ENCODE data around the gene SLC16A7. TPM values are rescaled to one million over a fixed set of nuclear protein-coding genes. Genes with fewer than 3 reads are reported as not detected.

SLC16A7 gene
- total and polyA plus RNA-seq, 8 donors: 4.0 to 47.4 (median 32.0) TPM

DNA sequence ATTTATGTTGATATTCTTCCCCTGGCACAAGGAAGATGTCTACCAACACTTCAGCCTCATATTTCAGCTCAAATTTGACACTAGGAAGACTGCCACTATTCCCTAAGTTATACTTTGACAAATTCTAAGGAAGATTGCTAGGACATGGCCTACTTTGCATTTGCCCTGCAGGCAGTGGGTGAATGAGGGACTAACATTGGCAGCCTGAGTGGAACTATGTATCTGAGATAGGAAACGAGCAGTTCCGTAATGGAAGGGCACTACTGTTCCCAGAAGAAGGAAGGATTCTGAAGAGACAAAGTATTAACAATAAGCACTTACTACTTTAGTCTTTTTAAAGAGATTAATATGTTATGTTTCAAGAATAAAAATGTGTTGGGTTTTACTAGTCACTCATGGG lies 115.1 kb downstream of the SLC16A7 start:
- no peaks in the 10 kb centered on the region for H3K27me3 ChIP-seq
- 73 to 77% methylated on average over 2 of the region's 2 CpGs for WGBS, 2 donors
- intact Hi-C loops (cut with DNase I): loop anchor here in 1 of 3 donors (10.0 kb wide), 1 partner anchor 46 kb away; no protein-coding TSS in a partner anchor
- TF ChIP-seq CTCF (IDR thresholded peaks at IDR 0.05): no peak
- no peak overlapping the region for H3K4me3 ChIP-seq
- ATAC-seq (no peak), DNase-seq (no peak), FAIRE-seq (no peak)
- no peaks in the 10 kb centered on the region for H3K9me3 ChIP-seq
- no peak overlapping the region for H3K27ac ChIP-seq
- H3K4me1 ChIP-seq: peaks cover 0 to 11% (median 10%) of the 10 kb centered on the region in 3 donors
- no peaks in the 10 kb centered on the region for H3K36me3 ChIP-seq

DNA sequence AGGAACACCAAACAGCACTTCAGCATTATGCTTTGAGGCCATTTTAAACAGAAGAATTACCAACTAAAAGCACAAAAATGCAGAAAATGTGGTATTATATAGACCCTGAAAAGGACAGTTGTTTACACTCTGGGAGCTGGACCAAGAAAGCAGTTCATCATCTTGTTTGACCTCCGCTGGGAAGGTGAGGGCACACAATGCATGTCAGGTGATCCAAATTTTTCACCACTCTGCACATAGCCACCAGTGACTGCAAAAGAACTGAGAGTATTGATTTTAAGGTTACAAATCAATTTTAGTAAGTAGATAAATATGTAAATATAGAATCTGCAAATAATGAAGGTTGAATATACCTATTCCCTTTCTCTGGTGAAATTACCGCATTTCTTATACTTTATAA lies 119.6 kb downstream of the SLC16A7 start:
- Histone ChIP-seq H3K27ac (peak overlapping the region in 2 of 4 donors; percentile 19 to 49), H3K27me3 (no peaks in the 10 kb centered on the region), H3K4me1 (peaks cover 14 to 33% (median 28%) of the 10 kb centered on the region in 3 donors), H3K36me3 (no peaks in the 10 kb centered on the region), H3K4me3 (no peak overlapping the region), H3K9me3 (no peaks in the 10 kb centered on the region)
- 15 to 19% methylated on average over 2 of the region's 2 CpGs for WGBS, 2 donors
- FAIRE-seq (no peak), ATAC-seq (peak; percentile 49 to 79 (median 63)), DNase-seq (no peak)
- no peak for TF ChIP-seq CTCF (IDR thresholded peaks at IDR 0.05)
- intact Hi-C loops (cut with DNase I): loop anchor here in 1 of 3 donors (10.0 kb wide), 1 partner anchor 51 kb away; no protein-coding TSS in a partner anchor

- Histone ChIP-seq H3K4me3 (no peak overlapping the region), H3K27me3 (no peaks in the 10 kb centered on the region), H3K36me3 (no peaks in the 10 kb centered on the region), H3K4me1 (peaks cover 14 to 33% (median 28%) of the 10 kb centered on the region in 3 donors), H3K9me3 (no peaks in the 10 kb centered on the region), H3K27ac (peak overlapping the region in 1 of 4 donors; percentile 49)
- DNase-seq (no peak), FAIRE-seq (no peak), ATAC-seq (peak in 3 of 4 donors; percentile 36 to 70 (median 50))
- intact Hi-C loops (cut with DNase I): loop anchor here in 1 of 3 donors (10.0 kb wide), 1 partner anchor 51 kb away; no protein-coding TSS in a partner anchor
- TF ChIP-seq CTCF (IDR thresholded peaks at IDR 0.05): no peak
- 69 to 73% methylated on average over 4 of the region's 4 CpGs for WGBS, 2 donors
Observed at GRCh38 chr12:59716043-59716442, 120.2 kb downstream of the SLC16A7 start.

- ATAC-seq: peak in 3 of 4 donors; percentile 23 to 38 (median 31)
- no peak for DNase-seq
- WGBS, 2 donors: 14 to 17% methylated on average over 2 of the region's 2 CpGs
- Histone ChIP-seq H3K4me3 (no peak overlapping the region), H3K27ac (peak overlapping the region in 1 of 4 donors; percentile 36), H3K9me3 (no peaks in the 10 kb centered on the region), H3K36me3 (no peaks in the 10 kb centered on the region), H3K4me1 (peaks cover 14 to 33% (median 28%) of the 10 kb centered on the region in 3 donors), H3K27me3 (no peaks in the 10 kb centered on the region)
- intact Hi-C loops (cut with DNase I): loop anchor here in 1 of 3 donors (10.0 kb wide), 1 partner anchor 53 kb away; no protein-coding TSS in a partner anchor
- TF ChIP-seq CTCF (IDR thresholded peaks at IDR 0.05): no peak
- FAIRE-seq: no peak
Observed at GRCh38 chr12:59717436-59717835, 121.6 kb downstream of the SLC16A7 start.

- no peaks in the 10 kb centered on the region for H3K36me3 ChIP-seq
- no peak for TF ChIP-seq CTCF (IDR thresholded peaks at IDR 0.05)
- H3K27me3 ChIP-seq: no peaks in the 10 kb centered on the region
- intact Hi-C loops (cut with DNase I): loop anchor here in 1 of 3 donors (10.0 kb wide), 1 partner anchor 55 kb away; no protein-coding TSS in a partner anchor
- H3K9me3 ChIP-seq: no peaks in the 10 kb centered on the region
- FAIRE-seq (no peak), DNase-seq (no peak), ATAC-seq (no peak)
- H3K4me3 ChIP-seq: no peak overlapping the region
- peaks cover 14 to 45% (median 43%) of the 10 kb centered on the region in 3 donors for H3K4me1 ChIP-seq
- H3K27ac ChIP-seq: no peak overlapping the region
- 31 to 36% methylated on average over 2 of the region's 2 CpGs for WGBS, 2 donors
Observed at GRCh38 chr12:59719701-59720100, 123.9 kb downstream of the SLC16A7 start.

Measured in pancreas (tissue), 10 donors.